Lower leg skin (tissue), 4 donors: ENCODE data around the gene KIRREL3. TPM values are rescaled to one million over a fixed set of nuclear protein-coding genes. Genes with fewer than 3 reads are reported as not detected.

ENCODE experiments used
- DNase-seq, 2 donors: peaks; one replicate each; pipeline ENCODE4 v3.0.0-alpha.2; 2019; ENCODE audit warnings: low spot score in 2 of 2
- H3K4me3 ChIP-seq: fragments of 200-600 bp; sonication (generic); 2 replicates; pipeline ENCODE4 v1.5.1; 2017; ENCODE audit warnings: mild to moderate bottlenecking, low read depth; ENCODE audit not compliant: poor library complexity, severe bottlenecking
- POLR2A ChIP-seq, 2 donors: fragments of 450-650 bp; IDR thresholded peaks; one replicate each; pipeline ENCODE4 v1.6.1; 2016 to 2017; ENCODE audit warnings: antibody characterized with exemption in 2 of 2, mild to moderate bottlenecking in 1 of 2, moderate library complexity in 1 of 2
- WGBS, 2 donors: methylation state at CpG; one replicate each; pipeline ENCODE4 v1.1.5; 2018; 5-methylcytosine and 5-hydroxymethylcytosine counted together
- intact Hi-C: fragments of 100-400 bp; cut with DNase I; formaldehyde crosslinking; loops from one replicate; pipeline ENCODE4 v1.15.0; 2023; ENCODE audit warnings: low total_unique reads
- total RNA-seq, 4 donors: library from RNA; depleted of rRNA; stranded (reverse); fragments of >200 nt; gene quantifications; one replicate each; pipeline ENCODE4 v1.1.0, GENCODE V29; 2016
- TF ChIP-seq, protein P1 (sequence below), 3 donors: fragments of 450-650 bp; IDR thresholded peaks; one replicate each; pipeline ENCODE4 v1.5.1; 2016; ENCODE audit warnings: antibody characterized with exemption in 3 of 3, mild to moderate bottlenecking in 3 of 3, moderate library complexity in 2 of 3

KIRREL3 gene
- total RNA-seq, 4 donors from 2014 or later: 0.13 TPM; not detected in 3

GRCh38 chr11:126491092-126491491, 509.5 kb downstream of the KIRREL3 start:
- WGBS, 2 donors: 83 to 86% methylated on average over 13 of the region's 13 CpGs
- no peak overlapping the region for H3K4me3 ChIP-seq
- TF ChIP-seq POLR2A (IDR thresholded peaks at IDR 0.05): no peak
- TF ChIP-seq, protein P1, sequence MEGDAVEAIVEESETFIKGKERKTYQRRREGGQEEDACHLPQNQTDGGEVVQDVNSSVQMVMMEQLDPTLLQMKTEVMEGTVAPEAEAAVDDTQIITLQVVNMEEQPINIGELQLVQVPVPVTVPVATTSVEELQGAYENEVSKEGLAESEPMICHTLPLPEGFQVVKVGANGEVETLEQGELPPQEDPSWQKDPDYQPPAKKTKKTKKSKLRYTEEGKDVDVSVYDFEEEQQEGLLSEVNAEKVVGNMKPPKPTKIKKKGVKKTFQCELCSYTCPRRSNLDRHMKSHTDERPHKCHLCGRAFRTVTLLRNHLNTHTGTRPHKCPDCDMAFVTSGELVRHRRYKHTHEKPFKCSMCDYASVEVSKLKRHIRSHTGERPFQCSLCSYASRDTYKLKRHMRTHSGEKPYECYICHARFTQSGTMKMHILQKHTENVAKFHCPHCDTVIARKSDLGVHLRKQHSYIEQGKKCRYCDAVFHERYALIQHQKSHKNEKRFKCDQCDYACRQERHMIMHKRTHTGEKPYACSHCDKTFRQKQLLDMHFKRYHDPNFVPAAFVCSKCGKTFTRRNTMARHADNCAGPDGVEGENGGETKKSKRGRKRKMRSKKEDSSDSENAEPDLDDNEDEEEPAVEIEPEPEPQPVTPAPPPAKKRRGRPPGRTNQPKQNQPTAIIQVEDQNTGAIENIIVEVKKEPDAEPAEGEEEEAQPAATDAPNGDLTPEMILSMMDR (IDR thresholded peaks at IDR 0.05): no peak
- intact Hi-C loops: no loop called here
- DNase-seq: no peak

GRCh38 chr11:126489836-126490660, 510.5 kb downstream of the KIRREL3 start:
- WGBS, 2 donors: 73 to 85% methylated on average over 21 of the region's 21 CpGs
- TF ChIP-seq POLR2A (IDR thresholded peaks at IDR 0.05): no peak
- TF ChIP-seq, protein P1 (IDR thresholded peaks at IDR 0.05): no peak
- DNase-seq: no peak
- intact Hi-C loops: no loop called here
- H3K4me3 ChIP-seq: no peak overlapping the region

- 88 to 90% methylated on average over 23 of the region's 23 CpGs for WGBS, 2 donors
- intact Hi-C loops: no loop called here
- DNase-seq: no peak
- TF ChIP-seq, protein P1 (IDR thresholded peaks at IDR 0.05): no peak
- TF ChIP-seq POLR2A (IDR thresholded peaks at IDR 0.05): no peak
- no peak overlapping the region for H3K4me3 ChIP-seq
Observed at GRCh38 chr11:126488591-126489370, 511.8 kb downstream of the KIRREL3 start.

DNA sequence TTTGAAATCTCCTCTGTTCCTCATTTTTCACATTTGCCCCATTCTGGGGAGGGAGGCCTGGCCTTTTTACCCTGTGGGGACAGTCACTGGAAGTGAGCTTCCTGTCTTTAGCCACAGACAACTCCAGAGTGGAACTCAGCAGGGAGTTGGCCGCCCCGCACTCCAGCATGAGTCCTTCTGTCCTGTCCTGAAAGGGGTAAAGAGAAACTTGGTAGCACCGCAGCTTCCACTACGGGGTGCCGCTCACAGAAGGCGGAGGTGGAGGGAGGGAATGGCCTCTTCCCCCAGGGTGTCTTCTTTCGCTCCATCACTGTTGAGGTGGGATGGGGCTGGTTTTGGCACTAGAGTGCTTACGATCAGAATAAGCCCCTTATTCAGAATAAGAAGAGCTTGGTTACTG, 512.9 kb downstream of the KIRREL3 start:
- no peak for DNase-seq
- WGBS, 2 donors: 86 to 92% methylated on average over 8 of the region's 8 CpGs
- intact Hi-C loops: no loop called here
- TF ChIP-seq, protein P1 (IDR thresholded peaks at IDR 0.05): no peak
- no peak for TF ChIP-seq POLR2A (IDR thresholded peaks at IDR 0.05)
- H3K4me3 ChIP-seq: no peak overlapping the region

GRCh38 chr11:126485986-126486635, 514.5 kb downstream of the KIRREL3 start:
- 89 to 91% methylated on average over 12 of the region's 12 CpGs for WGBS, 2 donors
- DNase-seq: no peak
- no peak overlapping the region for H3K4me3 ChIP-seq
- intact Hi-C loops: loop anchor here (2.0 kb wide), 1 partner anchor 175 kb away; no protein-coding TSS in a partner anchor
- no peak for TF ChIP-seq POLR2A (IDR thresholded peaks at IDR 0.05)
- TF ChIP-seq, protein P1 (IDR thresholded peaks at IDR 0.05): no peak
